ENCODE data around the gene GRAP.

DNA sequence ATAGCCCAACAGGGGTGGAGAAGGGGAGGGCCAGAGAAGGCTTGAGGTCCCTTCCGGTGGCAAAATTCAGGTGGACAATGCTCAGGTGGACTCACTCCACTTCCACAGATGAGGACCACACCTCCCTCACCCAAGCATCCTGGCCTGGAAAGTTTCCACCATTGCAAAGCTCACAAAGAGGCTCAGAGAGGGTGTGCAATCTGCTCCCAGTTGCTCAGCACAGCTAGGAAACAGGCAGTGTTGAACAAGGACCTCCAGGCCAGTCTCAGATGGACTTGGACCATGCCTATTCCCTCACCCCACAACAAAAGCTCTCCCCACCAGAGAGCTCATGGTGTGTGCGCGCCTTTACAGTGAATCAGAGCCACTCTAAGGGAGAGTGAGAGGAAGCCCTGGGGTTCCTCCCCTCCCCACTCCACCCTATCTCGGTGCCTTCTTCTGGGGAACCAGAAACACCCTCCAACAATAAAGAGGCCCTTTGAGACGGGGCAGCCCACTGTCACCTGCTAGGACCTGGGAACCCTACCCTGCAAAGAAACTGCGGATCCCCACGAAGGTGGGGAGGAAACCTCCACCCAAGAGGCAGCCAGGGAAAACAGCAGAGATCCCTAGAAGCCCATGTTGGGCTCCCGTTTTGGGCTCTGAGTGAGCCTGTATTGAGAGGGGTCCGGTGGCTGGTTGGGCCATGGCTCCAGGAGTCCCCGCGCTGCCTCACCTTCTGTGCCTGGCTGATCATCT lies 43.8 kb downstream of the GRAP start:
- TF ChIP-seq POLR2A (IDR thresholded peaks at IDR 0.05; ENCODE audit: low read length) (no peak), GATA1 (IDR thresholded peaks at IDR 0.05; ENCODE audit: low read depth, low read length) (no peak)

Measured in erythroblast (primary cell).